CD4-positive, alpha-beta T cell treated with Interleukin-17A for 4 hours (primary cell): ENCODE data around the gene SLC34A3.
A peak's percentile ranks its signal among the peaks of the same experiment; 100 is the strongest.
"Not testable (repeated sequence)": the region's sequence is repeated elsewhere in the genome, so short reads cannot be mapped to it uniquely, and the experiment has no call there.

ENCODE experiments used
- DNase-seq: peaks from one replicate; pipeline ENCODE4 v3.0.0-alpha.2; 2020; ENCODE audit warnings: mixed read lengths

The SLC34A3 gene

DNA sequence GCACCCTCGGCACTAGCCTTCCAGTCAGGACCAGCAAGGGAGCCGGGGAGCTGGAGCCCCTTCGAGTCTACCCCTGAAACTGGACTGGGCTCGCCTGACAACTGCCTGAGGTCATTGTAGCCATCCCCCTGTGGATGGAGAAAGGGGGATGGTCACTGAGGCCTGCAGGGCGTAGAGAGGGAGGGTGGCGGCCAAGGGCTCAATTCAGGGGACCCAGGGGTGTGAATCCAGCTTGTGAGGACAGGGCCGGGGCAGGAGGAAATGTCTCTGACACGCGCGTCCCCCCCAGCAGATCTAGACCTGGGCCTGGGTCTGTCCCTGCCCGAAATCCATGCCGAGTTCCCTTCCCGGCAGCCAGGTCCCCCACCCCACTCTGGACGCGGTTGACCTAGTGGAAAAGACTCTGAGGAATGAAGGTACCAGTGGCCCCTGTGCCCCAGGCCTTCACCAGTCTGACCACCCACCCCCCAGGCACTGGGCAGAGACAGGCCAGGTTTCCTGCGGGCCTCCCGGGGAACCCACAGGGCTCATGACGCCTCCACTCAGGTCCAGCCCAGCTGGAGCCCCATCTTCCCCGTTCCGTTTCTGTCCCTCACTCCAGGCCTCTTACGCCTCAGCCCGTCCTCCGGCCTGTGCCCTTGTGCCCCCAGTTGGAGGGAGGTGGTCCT, 805 bp downstream of the SLC34A3 start:
- no peak for DNase-seq

DNA sequence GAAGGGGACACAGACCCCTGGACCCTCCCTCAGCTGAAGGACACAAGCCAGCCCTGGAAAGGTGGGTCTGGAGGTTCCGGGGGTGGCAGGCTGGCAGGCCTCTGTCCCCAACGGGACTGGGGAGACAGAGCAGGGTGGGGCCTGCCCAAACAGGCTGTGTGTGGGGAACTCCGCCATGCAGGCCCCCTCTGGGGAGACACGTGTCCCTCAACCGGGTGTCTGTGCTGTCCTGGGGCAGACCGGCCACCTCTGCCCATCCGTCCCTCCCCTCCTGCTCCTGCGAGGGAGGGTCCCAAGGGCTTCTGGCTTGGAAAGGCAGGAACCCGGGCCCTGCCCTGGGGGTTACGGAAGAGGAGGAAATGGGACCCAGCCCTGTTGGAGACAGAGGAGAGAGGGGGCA, 1.4 kb downstream of the SLC34A3 start:
- no peak for DNase-seq

DNA sequence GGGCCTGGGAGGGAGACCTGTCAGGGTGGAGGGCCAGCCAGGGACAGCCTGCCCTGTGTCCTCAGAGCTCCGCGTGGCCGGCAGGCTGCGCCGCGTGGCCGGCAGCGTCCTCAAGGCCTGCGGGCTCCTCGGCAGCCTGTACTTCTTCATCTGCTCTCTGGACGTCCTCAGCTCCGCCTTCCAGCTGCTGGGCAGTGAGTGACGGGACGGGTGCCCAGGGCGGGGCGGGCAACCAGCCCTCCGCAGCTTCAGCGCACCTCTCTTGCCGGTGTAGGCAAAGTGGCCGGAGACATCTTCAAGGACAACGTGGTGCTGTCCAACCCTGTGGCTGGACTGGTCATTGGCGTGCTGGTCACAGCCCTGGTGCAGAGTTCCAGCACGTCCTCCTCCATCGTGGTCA, 1.8 kb downstream of the SLC34A3 start:
- DNase-seq = no peak

GRCh38 chr9:137233143-137233980, 2.7 kb downstream of the SLC34A3 start:
- DNase-seq = no peak

- no peak for DNase-seq
Measured at GRCh38 chr9:137234055-137234697, 3.5 kb downstream of the SLC34A3 start.

GRCh38 chr9:137234758-137235423, 4.2 kb downstream of the SLC34A3 start:
- no peak for DNase-seq

GRCh38 chr9:137235424-137236237, 4.9 kb downstream of the SLC34A3 start:
- no peak for DNase-seq

GRCh38 chr9:137236238-137236935, 5.7 kb downstream of the SLC34A3 start:
- peak; percentile 95 for DNase-seq

- DNase-seq = no peak
Measured at GRCh38 chr9:137236936-137237421, 6.3 kb downstream of the SLC34A3 start.

GRCh38 chr9:137237759-137238726, 7.3 kb downstream of the SLC34A3 start:
- no peak for DNase-seq

GRCh38 chr9:137239541-137240200, 9.0 kb downstream of the SLC34A3 start:
- DNase-seq = not testable (repeated sequence)

- peak; percentile 73 for DNase-seq
Measured at GRCh38 chr9:137240318-137240840, 9.7 kb downstream of the SLC34A3 start.

DNA sequence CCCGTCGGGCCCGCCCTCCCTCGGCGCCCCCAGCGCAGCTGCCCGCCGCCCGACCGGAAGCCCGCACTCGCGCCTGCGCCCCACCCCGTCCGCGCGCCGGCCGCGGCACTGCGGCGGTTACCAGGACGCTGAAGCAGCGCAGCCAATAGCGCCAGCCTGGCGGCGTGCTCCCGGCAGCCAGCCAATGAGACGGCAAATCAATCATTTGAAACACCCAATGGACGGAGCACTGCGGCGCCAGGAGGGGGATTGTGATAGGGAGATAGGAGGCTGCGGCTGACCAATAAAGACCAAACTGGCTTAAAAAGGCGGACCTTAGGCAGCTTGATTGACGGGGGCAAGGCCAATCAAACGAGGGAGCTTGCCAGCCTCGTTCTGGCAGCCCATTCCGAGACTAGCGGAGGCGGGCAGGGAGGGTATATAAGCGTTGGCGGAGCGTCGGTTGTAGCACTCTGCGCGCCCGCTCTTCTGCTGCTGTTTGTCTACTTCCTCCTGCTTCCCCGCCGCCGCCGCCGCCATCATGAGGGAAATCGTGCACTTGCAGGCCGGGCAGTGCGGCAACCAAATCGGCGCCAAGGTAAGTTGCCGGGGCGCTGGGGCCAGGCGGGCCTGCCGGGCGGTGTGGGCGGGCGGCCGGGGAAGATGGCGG, 10.3 kb downstream of the SLC34A3 start, which contains the start of gene TUBB4B:
TSS of gene TUBB4B (plus strand) at position 447 of the 649 bp plus-strand sequence. CDS start at position 521, 74 bp downstream.
- peak; percentile 97 for DNase-seq

GRCh38 chr9:137241490-137242268, 11.0 kb downstream of the SLC34A3 start:
- DNase-seq = peak; percentile 85

GRCh38 chr9:137242269-137243203, 11.8 kb downstream of the SLC34A3 start:
- DNase-seq = no peak

GRCh38 chr9:137243266-137243625, 12.5 kb downstream of the SLC34A3 start:
- DNase-seq = not testable (repeated sequence)
